SU-DHL-6 (cell line): ENCODE results near the gene SATL1.

Experiments
- H2AFZ ChIP-seq: fragments of 200-600 bp; sonication (generic); 2 replicates; pipeline ENCODE4 v1.6.1; 2014; ENCODE audit warnings: low read depth, mild to moderate bottlenecking, moderate library complexity, mixed read lengths, antibody characterized with exemption, low read length; ENCODE audit not compliant: severe bottlenecking
- H3F3A ChIP-seq: fragments of 200-600 bp; shearing (Covaris generic); 2 replicates; pipeline ENCODE4 v1.6.0; 2016; ENCODE audit warnings: antibody characterized with exemption, mild to moderate bottlenecking; ENCODE audit not compliant: insufficient read depth
- H3K27ac ChIP-seq: fragments of 200-600 bp; sonication (generic); 2 replicates; pipeline ENCODE4 v1.5.1; 2016; ENCODE audit warnings: low read depth, mild to moderate bottlenecking, low read length, moderate library complexity, mixed read lengths
- H3K27me3 ChIP-seq: fragments of 200-600 bp; sonication (generic), shearing (Covaris generic); 2 replicates; pipeline ENCODE4 v1.6.0; 2014; ENCODE audit warnings: mild to moderate bottlenecking, low read length
- H3K36me3 ChIP-seq: fragments of 200-600 bp; sonication (generic); 2 replicates; pipeline ENCODE4 v1.6.1; 2014; ENCODE audit warnings: mild to moderate bottlenecking, low read length, mixed read lengths
- H3K4me2 ChIP-seq: fragments of 300-600, 200-600 bp; shearing (Covaris generic), sonication (generic); 2 replicates; pipeline ENCODE4 v1.6.0; 2014; ENCODE audit warnings: low read length, low read depth, mild to moderate bottlenecking; ENCODE audit not compliant: poor library complexity, severe bottlenecking
- H3K4me3 ChIP-seq: fragments of 200-600 bp; sonication (generic); 2 replicates; pipeline ENCODE4 v1.5.1; 2014; ENCODE audit warnings: antibody characterized with exemption, low read length, mild to moderate bottlenecking, mixed read lengths; ENCODE audit not compliant: insufficient read depth, poor library complexity, severe bottlenecking
- H3K79me2 ChIP-seq: fragments of 200-600 bp; sonication (generic); 2 replicates; pipeline ENCODE4 v1.6.1; 2014; ENCODE audit warnings: mild to moderate bottlenecking, low read length, moderate library complexity; ENCODE audit not compliant: insufficient read depth
- H3K9ac ChIP-seq: fragments of 200-600 bp; sonication (generic); 2 replicates; pipeline ENCODE4 v1.7.0; 2014; ENCODE audit warnings: mild to moderate bottlenecking, low read length
- H3K9me2 ChIP-seq: fragments of 200-600 bp; sonication (generic); replicated peaks from 2 replicates; pipeline ENCODE4 v1.6.1; 2014; ENCODE audit warnings: low read length; ENCODE audit not compliant: insufficient read depth
- H3K9me3 ChIP-seq: fragments of 200-600 bp; sonication (generic); 2 replicates; pipeline ENCODE4 v1.6.1; 2014; ENCODE audit warnings: low read length, mixed read lengths; ENCODE audit not compliant: insufficient read depth
- H4K20me1 ChIP-seq: fragments of 200-600 bp; sonication (generic); 2 replicates; pipeline ENCODE4 v1.6.1; 2014; ENCODE audit warnings: low read depth, mild to moderate bottlenecking, antibody characterized with exemption, low read length, moderate library complexity, mixed read lengths
- CTCF ChIP-seq: fragments of 200-600 bp; sonication (generic); IDR thresholded peaks from one replicate; pipeline ENCODE4 v1.5.1; 2017; ENCODE audit warnings: antibody characterized with exemption, mild to moderate bottlenecking, low read length, moderate library complexity; ENCODE audit not compliant: insufficient read depth, poor library complexity, severe bottlenecking
- EZH2phosphoT487 ChIP-seq: fragments of 200-600 bp; sonication (generic), shearing (Covaris generic); conservative IDR thresholded peaks from 2 replicates; pipeline ENCODE4 v1.6.1; 2018; ENCODE audit warnings: mild to moderate bottlenecking, antibody characterized with exemption, low read length, moderate library complexity, mixed read lengths

The SATL1 gene

GRCh38 chrX:85203461-85203970 is 40.1 kb downstream of the SATL1 start:
- no peaks in the 10 kb centered on the region for H3K9me2 ChIP-seq
- no peak for TF ChIP-seq EZH2phosphoT487
- no peak for TF ChIP-seq CTCF

GRCh38 chrX:85196319-85196718 is 47.3 kb downstream of the SATL1 start:
- no peak overlapping the region for H2AFZ ChIP-seq
- no peak overlapping the region for H3K4me3 ChIP-seq
- H3F3A ChIP-seq: no peaks in the 10 kb centered on the region
- H3K79me2 ChIP-seq: no peaks in the 10 kb centered on the region
- H3K9ac ChIP-seq: no peak overlapping the region
- H4K20me1 ChIP-seq: no peaks in the 10 kb centered on the region
- H3K27me3 ChIP-seq: no peaks in the 10 kb centered on the region
- no peak overlapping the region for H3K27ac ChIP-seq
- H3K4me2 ChIP-seq: no peak overlapping the region
- H3K9me2 ChIP-seq: no peaks in the 10 kb centered on the region
- no peaks in the 10 kb centered on the region for H3K36me3 ChIP-seq
- no peaks in the 10 kb centered on the region for H3K9me3 ChIP-seq
- TF ChIP-seq EZH2phosphoT487 (no peak), CTCF (no peak)

More at GRCh38 chrX:85203461-85203970, 40.1 kb downstream of the SATL1 start:
- Histone ChIP-seq H2AFZ (no peak overlapping the region), H3F3A (no peaks in the 10 kb centered on the region), H3K27me3 (no peaks in the 10 kb centered on the region), H3K4me2 (no peak overlapping the region), H3K9ac (no peak overlapping the region), H3K79me2 (no peaks in the 10 kb centered on the region), H4K20me1 (no peaks in the 10 kb centered on the region), H3K9me3 (no peaks in the 10 kb centered on the region), H3K4me3 (no peak overlapping the region), H3K36me3 (no peaks in the 10 kb centered on the region), H3K27ac (no peak overlapping the region)

DNA sequence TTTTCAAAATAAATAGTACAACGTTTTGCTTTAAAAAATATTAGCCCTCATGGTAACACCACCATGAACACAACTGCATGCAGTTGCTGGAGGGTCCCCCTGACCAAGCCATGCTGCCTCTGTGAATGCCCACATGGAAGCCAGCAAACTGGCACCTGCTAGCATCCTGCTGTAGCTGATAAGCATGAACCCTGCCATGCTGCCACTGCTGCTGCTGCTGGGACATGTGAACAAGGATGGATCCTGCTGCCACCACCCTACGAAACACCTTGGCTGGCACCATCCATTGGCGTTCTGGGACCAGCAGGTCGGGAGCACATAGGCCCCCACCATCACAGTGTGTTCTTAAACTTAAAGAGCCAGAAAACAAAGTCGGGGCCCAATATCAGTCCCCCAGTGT is 83.9 kb downstream of the SATL1 start:
- TF ChIP-seq EZH2phosphoT487 (no peak), CTCF (no peak)
- no peaks in the 10 kb centered on the region for H3K36me3 ChIP-seq
- no peak overlapping the region for H3K9ac ChIP-seq
- no peaks in the 10 kb centered on the region for H3K27me3 ChIP-seq
- no peaks in the 10 kb centered on the region for H3K9me2 ChIP-seq
- H3K4me2 ChIP-seq: no peak overlapping the region
- no peaks in the 10 kb centered on the region for H3K9me3 ChIP-seq
- no peak overlapping the region for H3K27ac ChIP-seq
- H3F3A ChIP-seq: no peaks in the 10 kb centered on the region
- H3K79me2 ChIP-seq: no peaks in the 10 kb centered on the region
- H4K20me1 ChIP-seq: no peaks in the 10 kb centered on the region
- H2AFZ ChIP-seq: no peak overlapping the region
- no peak overlapping the region for H3K4me3 ChIP-seq
